ENCODE results near the gene EML5. TPM values are rescaled to one million over a fixed set of nuclear protein-coding genes. Genes with fewer than 3 reads are reported as not detected.

Gene EML5
- total RNA-seq, 2 experiments from 2014 or later = 2.8 to 3.1 TPM

GRCh38 chr14:88804035-88804434, 11.3 kb upstream of the EML5 start:
- CTCF ChIA-PET = no interaction called here
- peaks cover 0 to 3% of the 10 kb centered on the region in 2 experiments for H3K27me3 ChIP-seq (ENCODE audit: control insufficient read depth in 1 of 2, insufficient read depth in 2 of 2, low read length in 2 of 2)
- H3K4me1 ChIP-seq (ENCODE audit: insufficient read depth, low read length) = no peaks in the 10 kb centered on the region
- POLR2A ChIA-PET = no interaction called here
- H3K36me3 ChIP-seq (ENCODE audit: insufficient read depth, low read length) = no peaks in the 10 kb centered on the region
- H3K9me3 Mint-ChIP-seq = peaks cover 1% of the 10 kb centered on the region
- H3K27me3 Mint-ChIP-seq = peaks cover 61% of the 10 kb centered on the region
- intact Hi-C loops (cut with DNase I, micrococcal nuclease) = no loop called here
- peaks cover 1% of the 10 kb centered on the region for H3K36me3 Mint-ChIP-seq (ENCODE audit: low read depth)
- no peaks in the 10 kb centered on the region for H3K4me1 Mint-ChIP-seq (ENCODE audit: low read depth)
- ATAC-seq (ENCODE audit: poor library complexity) (no peak), DNase-seq (no peak)
- no peak overlapping the region for H3K4me3 ChIP-seq (ENCODE audit: low read length)
- no peak overlapping the region for H3K27ac Mint-ChIP-seq
- no peaks in the 10 kb centered on the region for H3K9me3 ChIP-seq (ENCODE audit: control insufficient read depth in 1 of 2, insufficient read depth in 1 of 2, low read length in 2 of 2)
- H3K4me3 Mint-ChIP-seq = no peak overlapping the region
- TF ChIP-seq CTCF (IDR thresholded peaks at IDR 0.05) = no peak
- no peak overlapping the region for H3K27ac ChIP-seq (ENCODE audit: low read depth in 1 of 2, low read length in 2 of 2)

- Mint-ChIP-seq H3K27ac (no peak overlapping the region), H3K4me3 (no peak overlapping the region), H3K36me3 (ENCODE audit: low read depth) (no peaks in the 10 kb centered on the region), H3K9me3 (no peaks in the 10 kb centered on the region), H3K27me3 (peaks cover 68% of the 10 kb centered on the region), H3K4me1 (ENCODE audit: low read depth) (no peaks in the 10 kb centered on the region)
- DNase-seq (no peak), ATAC-seq (ENCODE audit: poor library complexity) (no peak)
- intact Hi-C loops (cut with DNase I, micrococcal nuclease) = no loop called here
- Histone ChIP-seq H3K4me1 (ENCODE audit: insufficient read depth, low read length) (no peaks in the 10 kb centered on the region), H3K27ac (ENCODE audit: low read depth in 1 of 2, low read length in 2 of 2) (no peak overlapping the region), H3K9me3 (ENCODE audit: control insufficient read depth in 1 of 2, insufficient read depth in 1 of 2, low read length in 2 of 2) (no peaks in the 10 kb centered on the region), H3K36me3 (ENCODE audit: insufficient read depth, low read length) (no peaks in the 10 kb centered on the region), H3K4me3 (ENCODE audit: low read length) (no peak overlapping the region), H3K27me3 (ENCODE audit: control insufficient read depth in 1 of 2, insufficient read depth in 2 of 2, low read length in 2 of 2) (peaks cover 0 to 3% of the 10 kb centered on the region in 2 experiments)
- POLR2A ChIA-PET = no interaction called here
- TF ChIP-seq CTCF (IDR thresholded peaks at IDR 0.05) = no peak
- CTCF ChIA-PET = no interaction called here
These were observed 9.8 kb upstream of the EML5 start for GRCh38 chr14:88802596-88802995.

- no peaks in the 10 kb centered on the region for H3K4me1 ChIP-seq (ENCODE audit: insufficient read depth, low read length)
- peaks cover 56% of the 10 kb centered on the region for H3K27me3 Mint-ChIP-seq
- no peak overlapping the region for H3K27ac Mint-ChIP-seq
These were observed 6.8 kb upstream of the EML5 start for GRCh38 chr14:88799522-88799921.

More at GRCh38 chr14:88799522-88799921, 6.8 kb upstream of the EML5 start:
- no peaks in the 10 kb centered on the region for H3K36me3 Mint-ChIP-seq (ENCODE audit: low read depth)
- no peak for DNase-seq
- no peaks in the 10 kb centered on the region for H3K9me3 Mint-ChIP-seq
- no peak overlapping the region for H3K27ac ChIP-seq (ENCODE audit: low read depth in 1 of 2, low read length in 2 of 2)
- no peak for TF ChIP-seq CTCF (IDR thresholded peaks at IDR 0.05)
- H3K27me3 ChIP-seq (ENCODE audit: control insufficient read depth in 1 of 2, insufficient read depth in 2 of 2, low read length in 2 of 2) = no peaks in the 10 kb centered on the region
- H3K36me3 ChIP-seq (ENCODE audit: insufficient read depth, low read length) = no peaks in the 10 kb centered on the region
- POLR2A ChIA-PET = no interaction called here
- H3K4me3 Mint-ChIP-seq = no peak overlapping the region
- no peaks in the 10 kb centered on the region for H3K4me1 Mint-ChIP-seq (ENCODE audit: low read depth)
- CTCF ChIA-PET = no interaction called here
- intact Hi-C loops (cut with DNase I, micrococcal nuclease) = no loop called here
- H3K4me3 ChIP-seq (ENCODE audit: low read length) = no peak overlapping the region
- H3K9me3 ChIP-seq (ENCODE audit: control insufficient read depth in 1 of 2, insufficient read depth in 1 of 2, low read length in 2 of 2) = no peaks in the 10 kb centered on the region
- no peak for ATAC-seq (ENCODE audit: poor library complexity)
